Loucy (cell line): ENCODE results near the gene SLC9A9.

ENCODE experiments used
- EZH2phosphoT487 ChIP-seq: fragments of 200-600 bp; IDR thresholded peaks from 2 replicates; pipeline ENCODE4 v1.6.1; 2018; ENCODE audit warnings: antibody characterized with exemption, mild to moderate bottlenecking, moderate library complexity, borderline replicate concordance
- TF ChIP-seq, protein P1 (sequence below): fragments of 200-600 bp; sonication (generic); conservative IDR thresholded peaks from 2 replicates; pipeline ENCODE4 v1.5.1; 2014; ENCODE audit warnings: mild to moderate bottlenecking, antibody characterized with exemption, low read length

DNA sequence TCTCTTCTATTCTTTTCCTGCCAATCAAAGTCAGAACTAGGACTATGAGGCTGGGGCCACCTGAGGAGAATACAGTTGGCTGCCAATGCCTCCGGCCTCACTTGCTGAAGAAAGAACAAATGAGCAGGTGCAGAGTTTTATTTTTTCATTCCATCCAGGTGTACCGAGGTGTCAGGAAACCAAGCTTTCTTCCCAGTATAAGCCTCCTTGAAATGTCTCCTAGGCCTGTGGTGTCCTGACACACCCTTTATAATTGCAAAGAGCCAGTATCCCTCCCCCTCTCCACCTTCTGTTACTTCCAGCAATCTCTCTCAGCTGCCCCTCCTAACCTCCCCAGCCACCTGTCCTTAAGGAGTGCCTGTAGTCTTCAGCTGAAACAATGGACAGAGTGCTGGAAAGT is 127.9 kb downstream of the SLC9A9 start:
- TF ChIP-seq, protein P1, sequence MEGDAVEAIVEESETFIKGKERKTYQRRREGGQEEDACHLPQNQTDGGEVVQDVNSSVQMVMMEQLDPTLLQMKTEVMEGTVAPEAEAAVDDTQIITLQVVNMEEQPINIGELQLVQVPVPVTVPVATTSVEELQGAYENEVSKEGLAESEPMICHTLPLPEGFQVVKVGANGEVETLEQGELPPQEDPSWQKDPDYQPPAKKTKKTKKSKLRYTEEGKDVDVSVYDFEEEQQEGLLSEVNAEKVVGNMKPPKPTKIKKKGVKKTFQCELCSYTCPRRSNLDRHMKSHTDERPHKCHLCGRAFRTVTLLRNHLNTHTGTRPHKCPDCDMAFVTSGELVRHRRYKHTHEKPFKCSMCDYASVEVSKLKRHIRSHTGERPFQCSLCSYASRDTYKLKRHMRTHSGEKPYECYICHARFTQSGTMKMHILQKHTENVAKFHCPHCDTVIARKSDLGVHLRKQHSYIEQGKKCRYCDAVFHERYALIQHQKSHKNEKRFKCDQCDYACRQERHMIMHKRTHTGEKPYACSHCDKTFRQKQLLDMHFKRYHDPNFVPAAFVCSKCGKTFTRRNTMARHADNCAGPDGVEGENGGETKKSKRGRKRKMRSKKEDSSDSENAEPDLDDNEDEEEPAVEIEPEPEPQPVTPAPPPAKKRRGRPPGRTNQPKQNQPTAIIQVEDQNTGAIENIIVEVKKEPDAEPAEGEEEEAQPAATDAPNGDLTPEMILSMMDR: no peak
- TF ChIP-seq EZH2phosphoT487: no peak
